Measurements from ENCODE around the gene NAALADL2. TPM values are rescaled to one million over a fixed set of nuclear protein-coding genes. Genes with fewer than 3 reads are reported as not detected.

Gene NAALADL2
- total and polyA plus RNA-seq, 9 of the 15 experiments (the other 6 are each of a cell fraction or from before 2014, with no cell fraction given): 0.29 to 1.1 (median 0.79) TPM; not detected in 1

DNA sequence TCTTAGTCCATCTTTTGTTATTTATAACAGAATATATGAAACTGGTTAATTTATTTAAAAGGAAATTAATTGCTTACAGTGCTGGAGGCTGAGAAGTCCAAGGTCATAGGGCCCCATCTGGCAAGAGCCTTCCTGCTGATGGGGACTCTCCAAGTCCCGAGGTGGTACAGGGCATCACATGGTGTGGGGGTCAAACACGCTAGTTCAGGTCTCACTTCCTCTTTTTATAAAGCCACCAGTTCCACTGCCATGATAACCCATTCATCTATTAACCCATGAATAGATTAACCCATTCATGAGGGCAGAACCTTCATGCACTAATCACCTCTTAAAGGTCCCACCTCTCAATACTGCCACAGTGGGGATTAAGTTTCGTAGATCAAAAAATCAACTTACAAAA is 659.3 kb downstream of the NAALADL2 start:
- Histone ChIP-seq H3K9me3 (replicated peaks; ENCODE audit: control insufficient read depth, insufficient read depth, low read depth, low read length) (no peaks in the 10 kb centered on the region), H3K4me3 (no peak overlapping the region), H3K4me2 (ENCODE audit: insufficient read depth, low read length) (no peak overlapping the region), H3K36me3 (ENCODE audit: control insufficient read depth, insufficient read depth, low read length) (no peaks in the 10 kb centered on the region), H3K79me2 (ENCODE audit: control insufficient read depth, insufficient read depth, low read length) (no peaks in the 10 kb centered on the region), H4K20me1 (replicated peaks; ENCODE audit: control insufficient read depth, insufficient read depth, low read length) (no peaks in the 10 kb centered on the region), H3K27me3 (ENCODE audit: control insufficient read depth in 2 of 2, insufficient read depth in 2 of 2, low read length in 2 of 2) (no peaks in the 10 kb centered on the region), H3K27ac (ENCODE audit: extremely low read depth, low read depth, low read length) (no peak overlapping the region), H3K9me1 (ENCODE audit: control insufficient read depth, insufficient read depth, low read length) (no peaks in the 10 kb centered on the region), H3K9ac (ENCODE audit: insufficient read depth in 1 of 2, low read depth in 2 of 2, low read length in 2 of 2) (no peak overlapping the region), H2AFZ (ENCODE audit: low read depth, low read length) (no peak overlapping the region), H3K4me1 (replicated peaks in 1 of 2; ENCODE audit: control insufficient read depth in 2 of 2, insufficient read depth in 2 of 2, low read length in 2 of 2) (no peaks in the 10 kb centered on the region)
- ChIA-PET CTCF (ENCODE audit: low intra/inter-chr PET ratio) (no interaction called here), POLR2A (no interaction called here)
- no TSS peak for BruUV-seq (replicated peaks)
- intact Hi-C loops (cut with micrococcal nuclease): no loop called here
- no peak for ATAC-seq
- TF ChIP-seq SPI1 (IDR thresholded peaks at IDR 0.05; ENCODE audit: borderline replicate concordance, low read depth, low read length): peak; percentile 22; the same call in 1 of the 2 replicates
- TF ChIP-seq, protein P1, sequence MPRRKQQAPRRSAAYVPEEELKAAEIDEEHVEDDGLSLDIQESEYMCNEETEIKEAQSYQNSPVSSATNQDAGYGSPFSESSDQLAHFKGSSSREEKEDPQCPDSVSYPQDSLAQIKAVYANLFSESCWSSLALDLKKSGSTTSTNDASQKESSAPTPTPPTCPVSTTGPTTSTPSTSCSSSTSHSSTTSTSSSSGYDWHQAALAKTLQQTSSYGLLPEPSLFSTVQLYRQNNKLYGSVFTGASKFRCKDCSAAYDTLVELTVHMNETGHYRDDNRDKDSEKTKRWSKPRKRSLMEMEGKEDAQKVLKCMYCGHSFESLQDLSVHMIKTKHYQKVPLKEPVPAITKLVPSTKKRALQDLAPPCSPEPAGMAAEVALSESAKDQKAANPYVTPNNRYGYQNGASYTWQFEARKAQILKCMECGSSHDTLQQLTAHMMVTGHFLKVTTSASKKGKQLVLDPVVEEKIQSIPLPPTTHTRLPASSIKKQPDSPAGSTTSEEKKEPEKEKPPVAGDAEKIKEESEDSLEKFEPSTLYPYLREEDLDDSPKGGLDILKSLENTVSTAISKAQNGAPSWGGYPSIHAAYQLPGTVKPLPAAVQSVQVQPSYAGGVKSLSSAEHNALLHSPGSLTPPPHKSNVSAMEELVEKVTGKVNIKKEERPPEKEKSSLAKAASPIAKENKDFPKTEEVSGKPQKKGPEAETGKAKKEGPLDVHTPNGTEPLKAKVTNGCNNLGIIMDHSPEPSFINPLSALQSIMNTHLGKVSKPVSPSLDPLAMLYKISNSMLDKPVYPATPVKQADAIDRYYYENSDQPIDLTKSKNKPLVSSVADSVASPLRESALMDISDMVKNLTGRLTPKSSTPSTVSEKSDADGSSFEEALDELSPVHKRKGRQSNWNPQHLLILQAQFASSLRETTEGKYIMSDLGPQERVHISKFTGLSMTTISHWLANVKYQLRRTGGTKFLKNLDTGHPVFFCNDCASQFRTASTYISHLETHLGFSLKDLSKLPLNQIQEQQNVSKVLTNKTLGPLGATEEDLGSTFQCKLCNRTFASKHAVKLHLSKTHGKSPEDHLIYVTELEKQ (CRISPR knock-in tag; IDR thresholded peaks at IDR 0.05): no peak
- TF ChIP-seq HIVEP1 (CRISPR knock-in tag; IDR thresholded peaks at IDR 0.05): no peak
- no peak for TF ChIP-seq BDP1 (IDR thresholded peaks at IDR 0.05; ENCODE audit: insufficient read depth, insufficient read length)
- 0% methylated on average over 3 of the region's 3 CpGs for whole genome bisulfite sequencing (ENCODE audit: insufficient coverage, low coverage, missing lambda C conversion rate)
- in situ Hi-C loops (cut with MboI): no loop called here
- no peak for DNase-seq (ENCODE audit: extremely low read depth in 1 of 4, low spot score in 3 of 4)
- FAIRE-seq: no peak
